ENCODE data around the gene TMEM125. TPM values are rescaled to one million over a fixed set of nuclear protein-coding genes. Genes with fewer than 3 reads are reported as not detected.

Gene TMEM125
- total and polyA plus RNA-seq, 2 of the 4 experiments (the other 2 are of a cell fraction), result under 0.01 to 0.03 TPM

- Histone ChIP-seq H4K8ac (ENCODE audit: low read depth in 2 of 2, low read length in 2 of 2) (peak overlapping the region; percentile 92 to 96; a peak in 2 of 4 replicates), H3K9me3 (ENCODE audit: control insufficient read depth, insufficient read depth, low read length) (no peaks in the 10 kb centered on the region), H3K4me1 (ENCODE audit: control insufficient read depth, insufficient read depth, low read length) (0 out of 2 replicates have a peak, but pooled peaks cover 3% of the 10 kb centered on the region), H3K36me3 (ENCODE audit: control insufficient read depth, insufficient read depth, low read length) (no peaks in the 10 kb centered on the region), H4K20me1 (ENCODE audit: insufficient read depth, low read length) (no peaks in the 10 kb centered on the region), H4K5ac (ENCODE audit: low read depth, low read length) (no peak overlapping the region), H2BK20ac (ENCODE audit: low read depth, low read length) (no peak overlapping the region), H2BK15ac (ENCODE audit: low read depth, low read length) (no peak overlapping the region), H3K4ac (ENCODE audit: low read depth, low read length) (no peak overlapping the region), H3K4me3 (ENCODE audit: insufficient read depth, low read depth, low read length) (no peak overlapping the region), H3K4me2 (ENCODE audit: low read depth, low read length) (no peak overlapping the region), H3K79me1 (ENCODE audit: low read depth in 1 of 2, low read length in 2 of 2) (no peaks in the 10 kb centered on the region), H4K91ac (ENCODE audit: insufficient read depth, low read depth, low read length) (no peak overlapping the region), H2AK5ac (ENCODE audit: low read depth, low read length) (peak overlapping the region; percentile 64), H2BK5ac (ENCODE audit: low read depth, low read length, poor library complexity, severe bottlenecking) (no peak overlapping the region), H2AK9ac (replicated peaks; ENCODE audit: low read depth, low read length, poor library complexity) (peak overlapping the region; percentile 7), H2AFZ (replicated peaks; ENCODE audit: low read length, poor library complexity) (no peak overlapping the region), H3K9ac (ENCODE audit: low read depth, low read length) (no peak overlapping the region), H3K18ac (ENCODE audit: low read depth, low read length) (no peak overlapping the region), H3K14ac (replicated peaks; ENCODE audit: low read depth, low read length) (no peak overlapping the region), H3K56ac (ENCODE audit: extremely low read depth, insufficient read depth, low read length) (no peak overlapping the region), H2BK120ac (ENCODE audit: low read depth, low read length) (no peak overlapping the region), H3K27me3 (ENCODE audit: control insufficient read depth, insufficient read depth, low read length) (peaks cover 10% of the 10 kb centered on the region; the same call in 1 of the 2 replicates), H3K27ac (ENCODE audit: insufficient read depth, low read length) (no peak overlapping the region), H3K9me1 (ENCODE audit: insufficient read depth, low read length) (no peaks in the 10 kb centered on the region; the same call in 1 of the 2 replicates), H3K23ac (ENCODE audit: low read depth, low read length) (no peak overlapping the region)
- ChIA-PET POLR2A (ENCODE audit: unreplicated experiment) (no interaction called here), CTCF (no interaction called here)
- no peak for ATAC-seq (ENCODE audit: low read depth)
- intact Hi-C loops (cut with micrococcal nuclease) (no loop called here), dilution Hi-C loops (cut with HindIII; ENCODE audit: low sequenced_read_pairs, unreplicated experiment) (no loop called here), in situ Hi-C loops (cut with MboI; ENCODE audit: low sequenced_read_pairs) (no loop called here)
- no TSS peak for BruUV-seq (replicated peaks)
- no CpG with 5 or more reads among the region's 7 CpGs for WGBS, 2 experiments (ENCODE audit: extremely low coverage in 2 of 2, insufficient read length in 1 of 2)
- TF ChIP-seq USF2 (IDR thresholded peaks at IDR 0.05; ENCODE audit: low read depth, low read length) (no peak), MAZ (IDR thresholded peaks at IDR 0.05; ENCODE audit: borderline replicate concordance, low read depth, low read length) (no peak), POLR2A (IDR thresholded peaks at IDR 0.05; ENCODE audit: low read depth, low read length) (no peak), RAD21 (IDR thresholded peaks at IDR 0.05; ENCODE audit: low read length) (no peak), NFE2L2 (IDR thresholded peaks at IDR 0.05; ENCODE audit: low read depth, low read length) (no peak), CHD1 (IDR thresholded peaks at IDR 0.05; ENCODE audit: low read depth, low read length) (no peak), MAFK (IDR thresholded peaks at IDR 0.05; ENCODE audit: low read depth, low read length) (no peak), CEBPB (IDR thresholded peaks at IDR 0.05; ENCODE audit: low read depth, low read length) (no peak), FOS (IDR thresholded peaks at IDR 0.05; ENCODE audit: low read depth, low read length) (no peak), RCOR1 (IDR thresholded peaks at IDR 0.05; ENCODE audit: insufficient replicate concordance, low read length) (no peak), RFX5 (IDR thresholded peaks at IDR 0.05; ENCODE audit: low read depth, low read length) (no peak), SMC3 (IDR thresholded peaks at IDR 0.05; ENCODE audit: low read depth, low read length) (no peak), MXI1 (IDR thresholded peaks at IDR 0.05; ENCODE audit: borderline replicate concordance, low read depth, low read length) (no peak), BHLHE40 (IDR thresholded peaks at IDR 0.05; ENCODE audit: low read depth, low read length) (no peak)
- TF ChIP-seq, protein P1, sequence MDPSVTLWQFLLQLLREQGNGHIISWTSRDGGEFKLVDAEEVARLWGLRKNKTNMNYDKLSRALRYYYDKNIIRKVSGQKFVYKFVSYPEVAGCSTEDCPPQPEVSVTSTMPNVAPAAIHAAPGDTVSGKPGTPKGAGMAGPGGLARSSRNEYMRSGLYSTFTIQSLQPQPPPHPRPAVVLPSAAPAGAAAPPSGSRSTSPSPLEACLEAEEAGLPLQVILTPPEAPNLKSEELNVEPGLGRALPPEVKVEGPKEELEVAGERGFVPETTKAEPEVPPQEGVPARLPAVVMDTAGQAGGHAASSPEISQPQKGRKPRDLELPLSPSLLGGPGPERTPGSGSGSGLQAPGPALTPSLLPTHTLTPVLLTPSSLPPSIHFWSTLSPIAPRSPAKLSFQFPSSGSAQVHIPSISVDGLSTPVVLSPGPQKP (IDR thresholded peaks at IDR 0.05; ENCODE audit: borderline replicate concordance, low read depth, low read length), result no peak
- TF ChIP-seq, protein P2, sequence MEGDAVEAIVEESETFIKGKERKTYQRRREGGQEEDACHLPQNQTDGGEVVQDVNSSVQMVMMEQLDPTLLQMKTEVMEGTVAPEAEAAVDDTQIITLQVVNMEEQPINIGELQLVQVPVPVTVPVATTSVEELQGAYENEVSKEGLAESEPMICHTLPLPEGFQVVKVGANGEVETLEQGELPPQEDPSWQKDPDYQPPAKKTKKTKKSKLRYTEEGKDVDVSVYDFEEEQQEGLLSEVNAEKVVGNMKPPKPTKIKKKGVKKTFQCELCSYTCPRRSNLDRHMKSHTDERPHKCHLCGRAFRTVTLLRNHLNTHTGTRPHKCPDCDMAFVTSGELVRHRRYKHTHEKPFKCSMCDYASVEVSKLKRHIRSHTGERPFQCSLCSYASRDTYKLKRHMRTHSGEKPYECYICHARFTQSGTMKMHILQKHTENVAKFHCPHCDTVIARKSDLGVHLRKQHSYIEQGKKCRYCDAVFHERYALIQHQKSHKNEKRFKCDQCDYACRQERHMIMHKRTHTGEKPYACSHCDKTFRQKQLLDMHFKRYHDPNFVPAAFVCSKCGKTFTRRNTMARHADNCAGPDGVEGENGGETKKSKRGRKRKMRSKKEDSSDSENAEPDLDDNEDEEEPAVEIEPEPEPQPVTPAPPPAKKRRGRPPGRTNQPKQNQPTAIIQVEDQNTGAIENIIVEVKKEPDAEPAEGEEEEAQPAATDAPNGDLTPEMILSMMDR (conservative IDR thresholded peaks at IDR 0.05; ENCODE audit: low read depth, low read length), result no peak
- no peak for DNase-seq
These were observed 3.9 kb downstream of the TMEM125 start for GRCh38 chr1:43273708-43274107.

Data from IMR-90 (cell line).